C4-2B (cell line): Measurements from ENCODE around the gene PTPRM.

Source experiments
- ZFX ChIP-seq: fragments of 450-650 bp; IDR thresholded peaks from 2 replicates; pipeline ENCODE4 v1.6.1; 2017
- TF ChIP-seq, protein P1 (sequence below): fragments of 450-650 bp; conservative IDR thresholded peaks from 2 replicates; pipeline ENCODE4 v1.5.1; 2017; ENCODE audit warnings: mild to moderate bottlenecking

DNA sequence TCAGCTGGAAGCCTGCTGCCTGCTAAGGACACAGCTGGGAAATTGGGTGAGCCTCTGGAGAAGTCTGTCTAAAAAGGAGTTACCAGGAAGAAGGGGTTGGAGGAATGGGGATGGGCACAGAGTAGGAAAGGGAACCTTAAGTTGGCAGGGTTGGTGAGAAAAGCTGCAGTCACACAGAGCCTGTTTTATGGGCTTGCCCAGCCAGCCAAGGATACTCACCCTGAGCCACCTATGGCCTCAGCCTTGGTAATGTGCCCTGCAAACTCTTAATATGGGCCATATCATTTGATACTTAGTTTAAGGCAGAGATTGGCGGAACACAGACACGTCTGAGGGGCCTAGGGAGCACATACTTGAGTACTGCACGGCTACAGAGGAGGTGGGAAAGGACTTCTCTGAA lies 623.9 kb downstream of the PTPRM start:
- TF ChIP-seq, protein P1, sequence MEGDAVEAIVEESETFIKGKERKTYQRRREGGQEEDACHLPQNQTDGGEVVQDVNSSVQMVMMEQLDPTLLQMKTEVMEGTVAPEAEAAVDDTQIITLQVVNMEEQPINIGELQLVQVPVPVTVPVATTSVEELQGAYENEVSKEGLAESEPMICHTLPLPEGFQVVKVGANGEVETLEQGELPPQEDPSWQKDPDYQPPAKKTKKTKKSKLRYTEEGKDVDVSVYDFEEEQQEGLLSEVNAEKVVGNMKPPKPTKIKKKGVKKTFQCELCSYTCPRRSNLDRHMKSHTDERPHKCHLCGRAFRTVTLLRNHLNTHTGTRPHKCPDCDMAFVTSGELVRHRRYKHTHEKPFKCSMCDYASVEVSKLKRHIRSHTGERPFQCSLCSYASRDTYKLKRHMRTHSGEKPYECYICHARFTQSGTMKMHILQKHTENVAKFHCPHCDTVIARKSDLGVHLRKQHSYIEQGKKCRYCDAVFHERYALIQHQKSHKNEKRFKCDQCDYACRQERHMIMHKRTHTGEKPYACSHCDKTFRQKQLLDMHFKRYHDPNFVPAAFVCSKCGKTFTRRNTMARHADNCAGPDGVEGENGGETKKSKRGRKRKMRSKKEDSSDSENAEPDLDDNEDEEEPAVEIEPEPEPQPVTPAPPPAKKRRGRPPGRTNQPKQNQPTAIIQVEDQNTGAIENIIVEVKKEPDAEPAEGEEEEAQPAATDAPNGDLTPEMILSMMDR, result no peak
- no peak for TF ChIP-seq ZFX
